Trophoblast cell (in vitro differentiated cells and primary cell): ENCODE measurements around the gene ZFR2.

Experiments used
- DNase-seq, 2 donors: peaks; one replicate each; pipeline ENCODE4 v3.0.0-alpha.2; 2016
- H2AFZ ChIP-seq: 2 replicates; pipeline ENCODE4 v1.6.1; 2013; ENCODE audit warnings: low read length, moderate library complexity, mild to moderate bottlenecking; ENCODE audit not compliant: insufficient read depth, poor library complexity
- H2AK5ac ChIP-seq: 2 replicates; pipeline ENCODE4 v1.6.1; 2013; ENCODE audit warnings: mild to moderate bottlenecking, low read length
- H2BK120ac ChIP-seq: 2 replicates; pipeline ENCODE4 v1.6.1; 2013; ENCODE audit warnings: low read length, mild to moderate bottlenecking, moderate library complexity; ENCODE audit not compliant: insufficient read depth, poor library complexity
- H2BK12ac ChIP-seq: 2 replicates; pipeline ENCODE4 v1.6.1; 2013; ENCODE audit warnings: mild to moderate bottlenecking, low read length, moderate library complexity
- H2BK5ac ChIP-seq: 2 replicates; pipeline ENCODE4 v1.6.1; 2013; ENCODE audit warnings: low read length, low read depth, moderate library complexity, mild to moderate bottlenecking; ENCODE audit not compliant: poor library complexity
- H3K14ac ChIP-seq: 2 replicates; pipeline ENCODE4 v1.6.1; 2013; ENCODE audit warnings: mild to moderate bottlenecking, low read length
- H3K18ac ChIP-seq: 2 replicates; pipeline ENCODE4 v1.6.1; 2013; ENCODE audit warnings: mild to moderate bottlenecking, low read length
- H3K23ac ChIP-seq: 2 replicates; pipeline ENCODE4 v1.6.1; 2013; ENCODE audit warnings: low read length
- H3K27ac ChIP-seq: 2 replicates; pipeline ENCODE4 v1.5.1; 2013; ENCODE audit warnings: low read depth, mild to moderate bottlenecking, inconsistent platforms, low read length, moderate library complexity
- H3K27me3 ChIP-seq: 2 replicates; pipeline ENCODE4 v1.6.1; 2013; ENCODE audit warnings: inconsistent platforms, mild to moderate bottlenecking, low read length, moderate library complexity; ENCODE audit not compliant: insufficient read depth
- H3K36me3 ChIP-seq, 2 experiments: 1 replicate in 1 of 2; 2 replicates in 1 of 2; pipeline ENCODE4 v1.6.1; 2013; ENCODE audit warnings: low read length in 2 of 2, mild to moderate bottlenecking in 2 of 2, moderate library complexity in 1 of 2; ENCODE audit not compliant: insufficient read depth in 2 of 2, control insufficient read depth in 1 of 2
- H3K4ac ChIP-seq: 2 replicates; pipeline ENCODE4 v1.6.1; 2013; ENCODE audit warnings: low read depth, mild to moderate bottlenecking, low read length, moderate library complexity
- H3K4me1 ChIP-seq, 2 experiments: 1 replicate in 1 of 2; 2 replicates in 1 of 2; pipeline ENCODE4 v1.6.1; 2013; ENCODE audit warnings: low read length in 2 of 2, mild to moderate bottlenecking in 2 of 2, moderate library complexity in 1 of 2; ENCODE audit not compliant: insufficient read depth in 2 of 2, control insufficient read depth in 1 of 2
- H3K4me2 ChIP-seq: 2 replicates; pipeline ENCODE4 v1.6.1; 2013; ENCODE audit warnings: inconsistent platforms, mild to moderate bottlenecking, low read length, moderate library complexity
- H3K4me3 ChIP-seq: 2 replicates; pipeline ENCODE4 v1.5.1; 2013; ENCODE audit warnings: mild to moderate bottlenecking, low read depth, low read length, inconsistent platforms
- H3K79me1 ChIP-seq: one replicate; pipeline ENCODE4 v1.6.1; 2013; ENCODE audit warnings: low read length
- H3K79me2 ChIP-seq: 2 replicates; pipeline ENCODE4 v1.6.1; 2013; ENCODE audit warnings: low read length, mild to moderate bottlenecking; ENCODE audit not compliant: control insufficient read depth, insufficient read depth, poor library complexity
- H3K9ac ChIP-seq: 2 replicates; pipeline ENCODE4 v1.6.1; 2013; ENCODE audit warnings: mild to moderate bottlenecking, low read length
- H3K9me3 ChIP-seq: 2 replicates; pipeline ENCODE4 v1.6.1; 2013; ENCODE audit warnings: low read depth, mild to moderate bottlenecking, control low read depth, inconsistent platforms, low read length; ENCODE audit not compliant: insufficient read depth
- H4K12ac ChIP-seq: 2 replicates; pipeline ENCODE4 v1.6.1; 2013; ENCODE audit warnings: low read depth, mild to moderate bottlenecking, low read length, moderate library complexity
- H4K8ac ChIP-seq: 2 replicates; pipeline ENCODE4 v1.6.1; 2013; ENCODE audit warnings: low read depth, mild to moderate bottlenecking, low read length, moderate library complexity
- H4K91ac ChIP-seq: one replicate; pipeline ENCODE4 v1.6.1; 2013; ENCODE audit warnings: low read depth, mild to moderate bottlenecking, low read length, moderate library complexity
- WGBS: extraction: QIAGEN DNeasy Blood & Tissue Kit; methylation state at CpG from one replicate; pipeline ENCODE4 v1.1.7; 2013; ENCODE audit warnings: missing lambda C conversion rate; ENCODE audit not compliant: insufficient read length, insufficient coverage; ENCODE audit errors: extremely low coverage; 5-methylcytosine and 5-hydroxymethylcytosine counted together

ZFR2 gene

DNA sequence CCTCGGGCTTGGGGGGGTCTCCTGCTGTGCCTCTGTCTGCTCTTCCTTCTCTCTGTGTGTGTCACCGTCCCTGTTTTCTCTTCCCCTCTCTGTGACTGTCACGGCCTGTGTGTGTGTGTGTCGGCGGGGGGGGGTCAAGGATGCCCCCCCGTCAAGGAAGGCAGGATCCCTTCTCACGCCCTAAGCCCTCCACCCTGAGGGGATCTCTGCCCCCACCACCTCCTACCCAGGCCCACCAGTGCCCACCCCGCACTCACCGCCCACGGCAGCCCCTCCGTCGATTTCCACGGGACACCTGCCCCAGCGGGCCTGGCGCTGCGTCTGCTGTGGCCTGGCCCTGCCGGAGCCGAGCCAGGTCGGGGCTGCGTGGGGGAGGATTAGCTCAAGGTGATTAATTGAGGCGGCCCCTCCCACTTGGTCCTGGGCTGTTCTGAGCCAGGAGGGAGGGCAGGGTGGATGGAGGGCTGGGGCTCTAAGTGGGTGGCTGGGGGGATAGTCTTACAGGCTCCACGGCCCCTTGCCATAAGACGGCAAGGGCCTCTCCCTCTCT lies 96.9 kb downstream of the ZFR2 start, which contains the start of gene RAX2:
TSS of gene RAX2 (minus strand) at position 323 of the 550 bp plus-strand sequence. CDS start 486 bp downstream, outside the sequence.
- H3K36me3 ChIP-seq = peaks cover 11 to 12% of the 10 kb centered on the region in 2 experiments
- no peak within 1 kb of the TSS for H3K4me2 ChIP-seq
- no peaks in the 10 kb centered on the region for H3K79me1 ChIP-seq
- H2AFZ ChIP-seq = no peak within 1 kb of the TSS
- no peak within 1 kb of the TSS for H4K91ac ChIP-seq
- WGBS = no CpG with 5 or more reads among the region's 23 CpGs
- H3K23ac ChIP-seq = no peak within 1 kb of the TSS
- H3K9ac ChIP-seq = no peak within 1 kb of the TSS
- no peaks in the 10 kb centered on the region for H3K79me2 ChIP-seq
- no peak within 1 kb of the TSS for H3K27ac ChIP-seq
- H3K4me1 ChIP-seq = no peaks in the 10 kb centered on the region
- no peak for DNase-seq
- no peak within 1 kb of the TSS for H4K8ac ChIP-seq
- H2AK5ac ChIP-seq = no peak within 1 kb of the TSS
- H3K4ac ChIP-seq = no peak within 1 kb of the TSS
- H2BK12ac ChIP-seq = no peak within 1 kb of the TSS
- no peak within 1 kb of the TSS for H4K12ac ChIP-seq
- no peak within 1 kb of the TSS for H3K14ac ChIP-seq
- H3K9me3 ChIP-seq = peaks cover 4% of the 10 kb centered on the region
- no peaks in the 10 kb centered on the region for H3K27me3 ChIP-seq
- no peak within 1 kb of the TSS for H3K18ac ChIP-seq
- no peak within 1 kb of the TSS for H2BK120ac ChIP-seq
- H2BK5ac ChIP-seq = no peak within 1 kb of the TSS
- H3K4me3 ChIP-seq = no peak within 1 kb of the TSS

- peaks cover 16 to 19% of the 10 kb centered on the region in 2 experiments for H3K36me3 ChIP-seq
- H2BK120ac ChIP-seq = no peak overlapping the region
- no peak overlapping the region for H2AK5ac ChIP-seq
- no peaks in the 10 kb centered on the region for H3K27me3 ChIP-seq
- no peak overlapping the region for H3K9ac ChIP-seq
- no peak overlapping the region for H3K23ac ChIP-seq
- H3K18ac ChIP-seq = no peak overlapping the region
- H3K79me1 ChIP-seq = no peaks in the 10 kb centered on the region
- no peak overlapping the region for H3K27ac ChIP-seq
- H4K8ac ChIP-seq = no peak overlapping the region
- no peaks in the 10 kb centered on the region for H3K79me2 ChIP-seq
- no peak overlapping the region for H4K91ac ChIP-seq
- no peak overlapping the region for H3K4me2 ChIP-seq
- H3K4me3 ChIP-seq = no peak overlapping the region
- H3K9me3 ChIP-seq = no peaks in the 10 kb centered on the region
- no peak overlapping the region for H2AFZ ChIP-seq
- DNase-seq = no peak
- H2BK12ac ChIP-seq = no peak overlapping the region
- no peak overlapping the region for H3K14ac ChIP-seq
- no peak overlapping the region for H4K12ac ChIP-seq
- H3K4ac ChIP-seq = no peak overlapping the region
- H3K4me1 ChIP-seq = no peaks in the 10 kb centered on the region
- H2BK5ac ChIP-seq = no peak overlapping the region
- WGBS = no CpG with 5 or more reads among the region's 35 CpGs
Observed at GRCh38 chr19:3771000-3771905, 97.6 kb downstream of the ZFR2 start.

DNA sequence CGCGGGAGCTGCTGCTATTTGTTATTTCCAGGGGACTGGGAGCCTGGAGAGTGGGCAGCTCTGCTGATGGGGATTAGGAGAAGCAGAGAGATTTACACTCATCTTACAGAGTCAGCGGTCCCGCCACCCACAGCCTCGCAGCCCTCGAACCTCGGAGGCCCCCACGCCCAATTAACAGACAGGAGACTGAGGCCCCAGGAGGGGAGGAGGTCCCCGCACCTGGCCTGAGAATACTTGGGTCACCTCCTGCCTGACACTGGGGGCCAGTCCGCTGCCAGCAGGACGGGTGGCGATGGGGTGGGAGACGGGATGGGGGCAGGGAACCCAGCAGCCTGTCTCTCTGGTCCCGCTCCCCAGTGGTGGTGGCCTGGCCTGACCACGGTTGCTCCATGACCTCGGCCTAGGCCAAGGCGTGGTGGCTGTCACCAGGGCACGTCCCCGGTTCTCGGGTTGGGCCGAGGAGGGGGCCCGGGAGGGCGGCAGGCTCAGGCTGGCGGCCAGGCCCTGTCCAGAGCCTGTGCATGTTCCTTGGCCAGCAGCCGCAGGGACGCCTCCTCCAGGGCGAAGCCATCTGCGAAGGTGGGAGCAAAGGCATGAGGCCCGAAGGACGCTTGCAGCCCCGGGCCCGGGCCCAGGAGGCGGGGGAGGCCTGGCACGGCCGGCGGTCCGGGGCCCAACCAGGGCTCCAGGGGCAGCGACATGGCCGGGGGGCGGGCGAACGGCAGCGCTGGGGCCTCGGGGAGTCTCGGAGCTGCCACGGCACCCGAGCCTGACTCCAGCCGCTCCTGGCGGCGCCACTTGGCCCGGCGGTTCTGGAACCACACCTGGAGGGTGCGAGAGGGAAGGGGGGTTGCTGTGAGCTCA lies 98.5 kb downstream of the ZFR2 start:
- Histone ChIP-seq H3K9ac (no peak overlapping the region), H3K9me3 (no peaks in the 10 kb centered on the region), H4K8ac (no peak overlapping the region), H2AK5ac (no peak overlapping the region), H3K27me3 (no peaks in the 10 kb centered on the region), H3K18ac (no peak overlapping the region), H3K79me2 (no peaks in the 10 kb centered on the region), H4K12ac (no peak overlapping the region), H3K4me2 (no peak overlapping the region), H3K4me3 (no peak overlapping the region), H3K4me1 (no peaks in the 10 kb centered on the region), H2BK12ac (no peak overlapping the region), H2BK5ac (no peak overlapping the region), H4K91ac (no peak overlapping the region), H3K79me1 (no peaks in the 10 kb centered on the region), H3K27ac (no peak overlapping the region), H3K36me3 (peaks cover 16 to 19% of the 10 kb centered on the region in 2 experiments), H3K14ac (no peak overlapping the region), H2BK120ac (no peak overlapping the region), H3K23ac (no peak overlapping the region), H3K4ac (no peak overlapping the region), H2AFZ (no peak overlapping the region)
- no peak for DNase-seq
- WGBS = no CpG with 5 or more reads among the region's 53 CpGs

DNA sequence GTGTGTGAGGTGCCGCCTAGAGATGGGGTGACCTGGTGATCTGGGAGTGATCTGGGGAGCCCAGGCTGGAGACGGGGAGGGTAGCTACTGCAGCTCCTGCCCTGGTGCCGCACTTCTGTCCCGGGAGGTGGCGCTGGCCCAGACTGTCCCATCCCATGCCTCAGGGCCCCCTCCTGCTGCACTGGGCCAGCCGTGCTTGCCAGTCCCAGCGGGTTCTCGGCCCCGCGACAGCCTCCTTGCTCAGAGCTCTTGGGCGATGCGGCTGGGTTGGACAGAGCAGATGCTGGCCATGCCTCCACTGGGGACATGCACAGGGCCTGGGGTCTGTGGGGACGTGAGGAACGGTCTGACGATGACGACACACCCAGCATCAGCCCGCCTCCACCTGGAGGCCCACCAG lies 99.3 kb downstream of the ZFR2 start:
- H3K36me3 ChIP-seq = peaks cover 20 to 24% of the 10 kb centered on the region in 2 experiments
- H4K8ac ChIP-seq = no peak overlapping the region
- WGBS = no CpG with 5 or more reads among the region's 17 CpGs
- no peak overlapping the region for H4K91ac ChIP-seq
- no peak overlapping the region for H2BK120ac ChIP-seq
- no peak overlapping the region for H3K27ac ChIP-seq
- H3K79me1 ChIP-seq = no peaks in the 10 kb centered on the region
- DNase-seq = no peak
- H3K4me3 ChIP-seq = no peak overlapping the region
- H3K9me3 ChIP-seq = no peaks in the 10 kb centered on the region
- no peaks in the 10 kb centered on the region for H3K79me2 ChIP-seq
- no peak overlapping the region for H3K9ac ChIP-seq
- no peak overlapping the region for H4K12ac ChIP-seq
- no peak overlapping the region for H3K4me2 ChIP-seq
- H3K18ac ChIP-seq = no peak overlapping the region
- H2BK12ac ChIP-seq = no peak overlapping the region
- no peak overlapping the region for H3K23ac ChIP-seq
- H3K4me1 ChIP-seq = no peaks in the 10 kb centered on the region
- no peaks in the 10 kb centered on the region for H3K27me3 ChIP-seq
- no peak overlapping the region for H2BK5ac ChIP-seq
- no peak overlapping the region for H2AK5ac ChIP-seq
- H3K14ac ChIP-seq = no peak overlapping the region
- no peak overlapping the region for H2AFZ ChIP-seq
- H3K4ac ChIP-seq = no peak overlapping the region
